Trophoblast cell (in vitro differentiated cells and primary cell): ENCODE measurements around the gene USP36.
A peak's percentile ranks its signal among the peaks of the same experiment; 100 is the strongest.

Source experiments
- DNase-seq, 2 donors: peaks; one replicate each; pipeline ENCODE4 v3.0.0-alpha.2; 2016
- H2AFZ ChIP-seq: 2 replicates; pipeline ENCODE4 v1.6.1; 2013; ENCODE audit warnings: low read length, moderate library complexity, mild to moderate bottlenecking; ENCODE audit not compliant: insufficient read depth, poor library complexity
- H2AK5ac ChIP-seq: 2 replicates; pipeline ENCODE4 v1.6.1; 2013; ENCODE audit warnings: mild to moderate bottlenecking, low read length
- H2BK120ac ChIP-seq: 2 replicates; pipeline ENCODE4 v1.6.1; 2013; ENCODE audit warnings: low read length, mild to moderate bottlenecking, moderate library complexity; ENCODE audit not compliant: insufficient read depth, poor library complexity
- H2BK12ac ChIP-seq: 2 replicates; pipeline ENCODE4 v1.6.1; 2013; ENCODE audit warnings: mild to moderate bottlenecking, low read length, moderate library complexity
- H2BK5ac ChIP-seq: 2 replicates; pipeline ENCODE4 v1.6.1; 2013; ENCODE audit warnings: low read length, low read depth, moderate library complexity, mild to moderate bottlenecking; ENCODE audit not compliant: poor library complexity
- H3K14ac ChIP-seq: 2 replicates; pipeline ENCODE4 v1.6.1; 2013; ENCODE audit warnings: mild to moderate bottlenecking, low read length
- H3K18ac ChIP-seq: 2 replicates; pipeline ENCODE4 v1.6.1; 2013; ENCODE audit warnings: mild to moderate bottlenecking, low read length
- H3K23ac ChIP-seq: 2 replicates; pipeline ENCODE4 v1.6.1; 2013; ENCODE audit warnings: low read length
- H3K27ac ChIP-seq: 2 replicates; pipeline ENCODE4 v1.5.1; 2013; ENCODE audit warnings: low read depth, mild to moderate bottlenecking, inconsistent platforms, low read length, moderate library complexity
- H3K27me3 ChIP-seq: 2 replicates; pipeline ENCODE4 v1.6.1; 2013; ENCODE audit warnings: inconsistent platforms, mild to moderate bottlenecking, low read length, moderate library complexity; ENCODE audit not compliant: insufficient read depth
- H3K36me3 ChIP-seq, 2 experiments: 1 replicate in 1 of 2; 2 replicates in 1 of 2; pipeline ENCODE4 v1.6.1; 2013; ENCODE audit warnings: low read length in 2 of 2, mild to moderate bottlenecking in 2 of 2, moderate library complexity in 1 of 2; ENCODE audit not compliant: insufficient read depth in 2 of 2, control insufficient read depth in 1 of 2
- H3K4ac ChIP-seq: 2 replicates; pipeline ENCODE4 v1.6.1; 2013; ENCODE audit warnings: low read depth, mild to moderate bottlenecking, low read length, moderate library complexity
- H3K4me1 ChIP-seq, 2 experiments: 1 replicate in 1 of 2; 2 replicates in 1 of 2; pipeline ENCODE4 v1.6.1; 2013; ENCODE audit warnings: low read length in 2 of 2, mild to moderate bottlenecking in 2 of 2, moderate library complexity in 1 of 2; ENCODE audit not compliant: insufficient read depth in 2 of 2, control insufficient read depth in 1 of 2
- H3K4me2 ChIP-seq: 2 replicates; pipeline ENCODE4 v1.6.1; 2013; ENCODE audit warnings: inconsistent platforms, mild to moderate bottlenecking, low read length, moderate library complexity
- H3K4me3 ChIP-seq: 2 replicates; pipeline ENCODE4 v1.5.1; 2013; ENCODE audit warnings: mild to moderate bottlenecking, low read depth, low read length, inconsistent platforms
- H3K79me1 ChIP-seq: one replicate; pipeline ENCODE4 v1.6.1; 2013; ENCODE audit warnings: low read length
- H3K79me2 ChIP-seq: 2 replicates; pipeline ENCODE4 v1.6.1; 2013; ENCODE audit warnings: low read length, mild to moderate bottlenecking; ENCODE audit not compliant: control insufficient read depth, insufficient read depth, poor library complexity
- H3K9ac ChIP-seq: 2 replicates; pipeline ENCODE4 v1.6.1; 2013; ENCODE audit warnings: mild to moderate bottlenecking, low read length
- H3K9me3 ChIP-seq: 2 replicates; pipeline ENCODE4 v1.6.1; 2013; ENCODE audit warnings: low read depth, mild to moderate bottlenecking, control low read depth, inconsistent platforms, low read length; ENCODE audit not compliant: insufficient read depth
- H4K12ac ChIP-seq: 2 replicates; pipeline ENCODE4 v1.6.1; 2013; ENCODE audit warnings: low read depth, mild to moderate bottlenecking, low read length, moderate library complexity
- H4K8ac ChIP-seq: 2 replicates; pipeline ENCODE4 v1.6.1; 2013; ENCODE audit warnings: low read depth, mild to moderate bottlenecking, low read length, moderate library complexity
- H4K91ac ChIP-seq: one replicate; pipeline ENCODE4 v1.6.1; 2013; ENCODE audit warnings: low read depth, mild to moderate bottlenecking, low read length, moderate library complexity
- WGBS: extraction: QIAGEN DNeasy Blood & Tissue Kit; methylation state at CpG from one replicate; pipeline ENCODE4 v1.1.7; 2013; ENCODE audit warnings: missing lambda C conversion rate; ENCODE audit not compliant: insufficient read length, insufficient coverage; ENCODE audit errors: extremely low coverage; 5-methylcytosine and 5-hydroxymethylcytosine counted together

Gene USP36

DNA sequence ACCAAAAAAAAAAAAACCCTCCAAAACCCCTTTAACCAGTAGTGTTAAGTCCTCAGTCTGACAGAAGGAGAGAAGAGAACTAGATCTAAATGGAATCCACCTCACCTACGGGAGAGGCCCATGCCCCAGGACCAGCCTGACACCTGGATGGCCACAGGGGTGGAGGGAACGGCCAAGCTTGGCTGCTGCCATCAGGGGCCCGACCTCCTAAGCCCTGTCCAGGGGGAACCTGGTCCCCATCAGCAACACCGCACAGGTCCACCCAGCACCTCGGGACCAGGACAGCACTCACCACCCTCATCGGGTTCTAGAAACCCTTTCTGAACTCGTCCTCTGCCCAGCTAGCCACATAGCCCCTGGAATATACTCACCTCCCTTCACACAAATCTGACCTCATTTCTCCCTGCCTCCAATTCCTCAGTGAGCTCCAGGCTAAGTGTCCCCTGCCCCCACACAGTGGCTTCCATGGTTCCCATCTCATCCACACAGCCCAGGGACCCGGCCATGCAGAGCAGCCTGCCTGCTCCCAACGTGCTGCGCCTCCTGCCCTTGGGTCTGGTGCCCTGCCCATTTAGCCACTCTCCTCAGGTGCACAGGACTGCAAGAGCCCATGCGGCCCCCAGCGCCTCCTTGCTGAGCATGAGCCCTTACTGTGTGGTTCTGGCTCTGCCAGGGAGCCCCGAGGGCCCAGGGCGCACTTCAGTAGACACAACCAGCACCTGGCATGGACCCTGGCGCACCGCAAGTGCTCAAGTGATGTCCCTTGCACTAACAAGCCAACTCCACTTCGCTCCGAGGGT lies 40.3 kb downstream of the USP36 start:
- Histone ChIP-seq H3K4me2 (no peak overlapping the region), H3K79me2 (no peaks in the 10 kb centered on the region), H3K79me1 (no peaks in the 10 kb centered on the region), H3K23ac (no peak overlapping the region), H2AK5ac (no peak overlapping the region), H3K9ac (no peak overlapping the region), H2BK120ac (no peak overlapping the region), H3K4me3 (no peak overlapping the region), H4K91ac (no peak overlapping the region), H3K14ac (no peak overlapping the region), H3K4me1 (no peaks in the 10 kb centered on the region), H3K4ac (no peak overlapping the region), H2BK5ac (no peak overlapping the region), H2BK12ac (no peak overlapping the region), H3K9me3 (no peaks in the 10 kb centered on the region), H2AFZ (no peak overlapping the region), H3K27ac (no peak overlapping the region), H4K8ac (no peak overlapping the region), H4K12ac (no peak overlapping the region), H3K36me3 (peaks cover 62 to 70% of the 10 kb centered on the region in 2 experiments), H3K18ac (no peak overlapping the region), H3K27me3 (no peaks in the 10 kb centered on the region)
- WGBS, result no CpG with 5 or more reads among the region's 18 CpGs
- DNase-seq, result no peak

DNA sequence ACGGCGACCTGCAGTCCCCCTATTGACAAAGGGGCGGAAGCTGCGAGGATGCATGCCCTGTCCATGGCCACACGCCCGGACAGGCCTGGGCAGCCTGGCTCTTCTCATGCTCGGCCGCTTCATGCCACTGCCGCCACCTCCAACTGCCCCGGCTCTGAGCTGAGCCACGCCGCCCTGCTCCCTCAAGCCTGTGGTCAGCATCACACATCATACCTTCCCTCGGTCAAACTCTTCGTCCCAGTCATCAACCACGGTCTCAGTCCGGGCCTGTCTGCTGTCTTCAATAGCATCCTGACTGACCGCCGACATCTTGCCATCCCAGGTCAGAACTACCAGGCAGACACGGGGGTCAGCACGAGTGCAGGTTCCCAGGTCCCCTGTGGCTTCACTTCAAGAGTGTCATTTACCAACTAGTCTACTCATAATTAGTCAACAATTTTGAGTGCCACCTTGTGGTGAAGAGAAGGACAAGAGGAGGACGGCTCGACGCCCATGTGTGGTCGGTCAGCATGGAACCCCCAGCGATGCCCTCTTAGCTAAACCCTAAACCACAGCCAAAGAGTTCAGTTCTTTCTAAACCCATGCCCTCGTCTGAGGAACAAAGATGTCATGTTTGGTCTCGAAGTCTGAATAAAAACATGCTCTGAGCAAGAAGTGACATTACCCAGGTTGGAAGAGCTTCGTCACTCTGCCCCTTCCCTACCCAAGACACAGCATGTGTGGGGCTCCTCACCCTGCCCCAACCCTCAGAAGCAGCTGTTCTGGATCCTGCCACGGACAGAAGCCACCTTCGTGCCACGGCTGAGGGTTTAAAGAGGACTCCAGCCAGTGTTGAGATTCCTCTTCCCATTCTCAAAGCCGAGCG lies 41.7 kb downstream of the USP36 start:
- Histone ChIP-seq H3K79me1 (no peaks in the 10 kb centered on the region), H3K9me3 (no peaks in the 10 kb centered on the region), H3K4ac (no peak overlapping the region), H2BK5ac (no peak overlapping the region), H3K23ac (no peak overlapping the region), H3K4me1 (peaks cover 0 to 7% of the 10 kb centered on the region in 2 experiments), H3K14ac (no peak overlapping the region), H3K4me2 (no peak overlapping the region), H4K8ac (no peak overlapping the region), H4K91ac (no peak overlapping the region), H2BK120ac (no peak overlapping the region), H2AFZ (no peak overlapping the region), H3K4me3 (peak overlapping the region; percentile 21), H3K36me3 (peaks cover 62 to 75% of the 10 kb centered on the region in 2 experiments), H3K9ac (no peak overlapping the region), H3K18ac (no peak overlapping the region), H4K12ac (no peak overlapping the region), H2AK5ac (no peak overlapping the region), H3K79me2 (no peaks in the 10 kb centered on the region), H2BK12ac (no peak overlapping the region), H3K27ac (no peak overlapping the region), H3K27me3 (no peaks in the 10 kb centered on the region)
- peak in 1 of 2 donors; percentile 55 for DNase-seq
- WGBS, result no CpG with 5 or more reads among the region's 33 CpGs

DNA sequence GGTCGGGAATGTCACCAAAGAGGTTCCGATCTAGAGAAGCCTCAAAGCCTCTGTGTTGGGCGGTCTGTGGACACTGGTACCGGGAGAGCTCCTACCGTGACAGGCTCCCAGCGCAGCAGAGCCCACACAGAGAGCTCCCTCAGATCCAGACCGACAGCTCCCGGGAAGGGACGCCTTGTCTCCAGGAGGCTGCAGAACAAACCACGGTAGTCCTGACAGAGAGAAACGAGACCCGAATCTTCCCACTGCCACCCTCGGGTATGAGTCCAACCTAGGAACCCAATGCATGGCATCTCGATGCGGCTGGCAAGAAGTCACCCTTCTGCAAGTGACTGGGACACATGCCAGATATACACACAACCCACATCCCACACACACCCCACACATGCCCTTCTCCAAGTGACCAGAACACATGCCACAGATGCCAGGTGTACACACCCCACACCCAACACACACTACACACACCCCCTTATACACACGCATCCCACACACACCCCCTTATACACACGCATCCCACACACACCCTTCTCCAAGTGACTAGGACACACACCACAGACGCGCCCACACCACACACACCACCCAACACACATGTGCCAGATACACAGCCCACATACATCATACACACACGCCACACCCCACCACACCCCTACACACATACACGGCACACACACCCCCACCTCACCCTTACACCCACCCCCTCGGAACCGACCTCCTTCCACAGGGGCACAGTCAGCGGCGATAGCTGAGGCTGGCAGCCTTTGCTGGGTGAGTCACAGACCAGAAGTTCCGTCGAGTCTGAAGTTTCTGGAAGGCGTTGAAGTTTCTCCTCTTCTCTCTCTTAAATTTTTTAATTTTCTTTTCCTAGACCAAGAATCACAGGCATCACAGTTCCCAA lies 42.7 kb downstream of the USP36 start:
- H4K91ac ChIP-seq, result no peak overlapping the region
- peaks cover 53 to 70% of the 10 kb centered on the region in 2 experiments for H3K36me3 ChIP-seq
- no peaks in the 10 kb centered on the region for H3K9me3 ChIP-seq
- no peak overlapping the region for H3K18ac ChIP-seq
- H2BK5ac ChIP-seq, result no peak overlapping the region
- no peak overlapping the region for H2BK120ac ChIP-seq
- no peak overlapping the region for H3K4me2 ChIP-seq
- no peak overlapping the region for H3K23ac ChIP-seq
- no peak overlapping the region for H2BK12ac ChIP-seq
- no peak overlapping the region for H3K4me3 ChIP-seq
- H2AK5ac ChIP-seq, result no peak overlapping the region
- no peaks in the 10 kb centered on the region for H3K79me1 ChIP-seq
- WGBS, result 100% methylated on average over 4 of the region's 28 CpGs
- no peak overlapping the region for H3K9ac ChIP-seq
- H3K4me1 ChIP-seq, result peaks cover 0 to 8% of the 10 kb centered on the region in 2 experiments
- H4K12ac ChIP-seq, result no peak overlapping the region
- no peak for DNase-seq
- no peak overlapping the region for H3K4ac ChIP-seq
- H2AFZ ChIP-seq, result no peak overlapping the region
- no peak overlapping the region for H3K27ac ChIP-seq
- H3K27me3 ChIP-seq, result no peaks in the 10 kb centered on the region
- H3K14ac ChIP-seq, result no peak overlapping the region
- H3K79me2 ChIP-seq, result no peaks in the 10 kb centered on the region
- no peak overlapping the region for H4K8ac ChIP-seq

DNA sequence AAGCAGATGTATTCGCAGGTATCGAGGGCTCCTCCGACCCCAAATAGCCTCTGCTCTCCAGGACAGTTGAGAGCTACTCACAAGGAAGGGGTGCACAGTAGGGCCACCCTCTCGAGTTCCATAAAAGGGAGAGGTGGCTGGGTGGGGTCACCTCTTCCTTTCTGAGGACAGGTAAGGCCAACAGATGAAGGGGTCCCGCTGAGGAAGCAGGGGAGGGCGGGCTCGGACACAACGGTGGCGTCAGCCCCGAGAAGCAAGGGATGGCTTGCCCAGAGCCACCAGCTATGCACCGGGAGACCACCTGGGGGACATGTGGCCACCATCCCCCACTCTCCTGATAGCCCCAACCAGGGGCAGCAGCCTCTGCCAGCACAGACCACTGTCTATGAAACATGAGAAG lies 43.4 kb downstream of the USP36 start:
- no peak overlapping the region for H4K12ac ChIP-seq
- no peak overlapping the region for H4K91ac ChIP-seq
- H3K4me1 ChIP-seq, result peaks cover 0 to 8% of the 10 kb centered on the region in 2 experiments
- no peak overlapping the region for H3K27ac ChIP-seq
- peaks cover 47 to 65% of the 10 kb centered on the region in 2 experiments for H3K36me3 ChIP-seq
- no peak for DNase-seq
- no peaks in the 10 kb centered on the region for H3K79me2 ChIP-seq
- H3K23ac ChIP-seq, result no peak overlapping the region
- no peaks in the 10 kb centered on the region for H3K27me3 ChIP-seq
- no peaks in the 10 kb centered on the region for H3K9me3 ChIP-seq
- no peak overlapping the region for H3K4me2 ChIP-seq
- no peak overlapping the region for H3K4me3 ChIP-seq
- no peak overlapping the region for H2BK5ac ChIP-seq
- no peak overlapping the region for H4K8ac ChIP-seq
- H3K14ac ChIP-seq, result no peak overlapping the region
- H2BK12ac ChIP-seq, result no peak overlapping the region
- no peaks in the 10 kb centered on the region for H3K79me1 ChIP-seq
- no peak overlapping the region for H3K4ac ChIP-seq
- H3K18ac ChIP-seq, result no peak overlapping the region
- H2AK5ac ChIP-seq, result no peak overlapping the region
- H2AFZ ChIP-seq, result no peak overlapping the region
- no CpG with 5 or more reads among the region's 11 CpGs for WGBS
- no peak overlapping the region for H3K9ac ChIP-seq
- no peak overlapping the region for H2BK120ac ChIP-seq
